Thyroid gland (tissue), 4 donors: ENCODE data around the gene ADAM21.

Experiments used
- CTCF ChIP-seq, 6 experiments: fragments of 200-600 bp in 3 of 6; fragments of 450-650 bp in 3 of 6; sonication (generic) in 3 of 6; IDR thresholded peaks; one replicate each; pipeline ENCODE4 v1.5.1; 2016 to 2019; ENCODE audit warnings: antibody characterized with exemption in 6 of 6, mild to moderate bottlenecking in 2 of 6, inconsistent platforms in 1 of 6, moderate library complexity in 1 of 6
- POLR2A ChIP-seq, 2 donors: fragments of 450-650 bp; IDR thresholded peaks; one replicate each; pipeline ENCODE4 v1.6.1; 2017; ENCODE audit warnings: antibody characterized with exemption in 2 of 2, mild to moderate bottlenecking in 2 of 2, moderate library complexity in 1 of 2

DNA sequence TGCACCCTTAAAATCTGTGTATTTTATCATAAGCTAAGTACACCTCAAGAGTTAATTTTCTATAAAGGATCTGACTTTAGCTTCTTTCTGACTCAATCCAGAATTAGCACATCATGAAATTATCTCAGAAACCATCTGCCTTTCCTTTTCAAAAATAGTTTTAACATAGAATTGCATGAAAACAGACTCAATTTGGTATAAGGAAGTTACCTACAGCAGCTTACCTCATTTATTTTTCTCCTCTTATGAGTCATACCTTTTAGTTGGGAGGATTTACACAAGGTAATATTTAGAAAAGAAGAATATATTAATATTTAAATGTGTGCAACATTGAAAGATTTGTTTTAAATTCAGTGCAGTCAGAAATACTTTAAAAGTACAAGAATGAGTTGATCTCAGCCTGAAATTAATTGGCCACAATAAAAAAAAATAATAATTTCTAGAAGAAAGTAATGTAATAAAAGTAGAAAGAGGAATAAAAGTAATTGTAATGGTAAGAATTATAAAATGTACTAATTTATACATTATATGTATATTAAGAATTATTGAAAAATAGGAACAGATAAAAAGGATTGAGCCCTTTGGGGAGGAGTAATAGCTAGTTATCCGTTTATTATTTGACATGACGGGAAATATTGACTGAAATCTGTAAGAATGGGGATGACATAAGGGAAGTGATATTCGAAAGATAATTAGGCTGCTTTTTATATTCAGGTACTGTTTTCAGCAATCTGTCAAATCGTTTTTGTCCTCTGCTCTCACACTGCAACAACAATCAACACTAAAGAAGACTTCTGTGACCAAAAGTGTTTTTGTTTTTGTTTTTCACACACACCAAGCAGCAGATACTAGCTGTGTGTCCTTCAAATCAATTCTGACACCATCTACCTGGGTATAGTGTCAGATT is 20.5 kb downstream of the ADAM21 start:
- no peak for TF ChIP-seq CTCF (IDR thresholded peaks at IDR 0.05)
- no peak for TF ChIP-seq POLR2A (IDR thresholded peaks at IDR 0.05)
